ENCODE results near the gene MFN1.

Gene MFN1

GRCh38 chr3:179432451-179432850 lies 84.9 kb downstream of the MFN1 start:
- no peak for DNase-seq

GRCh38 chr3:179436517-179436916 lies 89.0 kb downstream of the MFN1 start:
- DNase-seq = no peak

- DNase-seq = no peak
These were observed 91.3 kb downstream of the MFN1 start for GRCh38 chr3:179438841-179439240.

Measured in DMS 273 treated with DMSO at 0.1 percent for 48 hours (cell line).